Ramos (cell line): ENCODE results near the gene B3GNT9.

Experiments used
- in situ Hi-C: fragments of 300-500 bp; cut with MboI; formaldehyde crosslinking; loops from one replicate; pipeline ENCODE4 v1.14.3; 2022; ENCODE audit warnings: low sequenced_read_pairs; ENCODE audit not compliant: unreplicated experiment

B3GNT9 gene

GRCh38 chr16:67169642-67170167, 18.9 kb upstream of the B3GNT9 start:
- in situ Hi-C loops: no loop called here

GRCh38 chr16:67169011-67169451, 18.2 kb upstream of the B3GNT9 start:
- in situ Hi-C loops: no loop called here

- in situ Hi-C loops: no loop called here
Measured at GRCh38 chr16:67167588-67167987, 16.8 kb upstream of the B3GNT9 start.

GRCh38 chr16:67166598-67167168, 15.9 kb upstream of the B3GNT9 start:
- in situ Hi-C loops: no loop called here

GRCh38 chr16:67166110-67166547, 15.3 kb upstream of the B3GNT9 start:
- in situ Hi-C loops: no loop called here

GRCh38 chr16:67165121-67166078, 14.6 kb upstream of the B3GNT9 start:
- in situ Hi-C loops: no loop called here

- in situ Hi-C loops: no loop called here
Measured at GRCh38 chr16:67164599-67165061, 13.8 kb upstream of the B3GNT9 start, which contains the start of gene HSF4. Gene HSF4, plus strand, starts transcription at chr16:67164745. Its CDS starts 67 bp downstream, at chr16:67164812.

GRCh38 chr16:67163999-67164558, 13.3 kb upstream of the B3GNT9 start:
- in situ Hi-C loops: no loop called here

GRCh38 chr16:67163164-67163998, 12.6 kb upstream of the B3GNT9 start:
- in situ Hi-C loops: no loop called here

- in situ Hi-C loops: no loop called here
Measured at GRCh38 chr16:67162506-67163163, 11.8 kb upstream of the B3GNT9 start.

- in situ Hi-C loops: no loop called here
Measured at GRCh38 chr16:67161595-67162058, 10.8 kb upstream of the B3GNT9 start.

- in situ Hi-C loops: no loop called here
Measured at GRCh38 chr16:67158637-67159600, 8.1 kb upstream of the B3GNT9 start.

- in situ Hi-C loops: no loop called here
Measured at GRCh38 chr16:67157892-67158635, 7.3 kb upstream of the B3GNT9 start.

GRCh38 chr16:67157106-67157748, 6.4 kb upstream of the B3GNT9 start:
- in situ Hi-C loops: no loop called here

- in situ Hi-C loops: no loop called here
Measured at GRCh38 chr16:67156143-67156844, 5.5 kb upstream of the B3GNT9 start.
